ENCODE measurements around the gene RAB11FIP3. TPM values are rescaled to one million over a fixed set of nuclear protein-coding genes. Genes with fewer than 3 reads are reported as not detected.
A peak's percentile ranks its signal among the peaks of the same experiment; 100 is the strongest.
"Not testable (repeated sequence)": the region's sequence is repeated elsewhere in the genome, so short reads cannot be mapped to it uniquely, and the experiment has no call there.

The RAB11FIP3 gene
- total RNA-seq, 2 experiments from 2014 or later, result 16.9 to 17.4 TPM

GRCh38 chr16:386641-387156, 38.8 kb upstream of the RAB11FIP3 start:
- Mint-ChIP-seq H3K9me3 (peaks cover under 1% of the 10 kb centered on the region), H3K27ac (no peak overlapping the region), H3K4me1 (peaks cover 15% of the 10 kb centered on the region), H3K27me3 (no peaks in the 10 kb centered on the region), H3K4me3 (no peak overlapping the region), H3K36me3 (no peaks in the 10 kb centered on the region)
- no peak for DNase-seq

- H3K27me3 Mint-ChIP-seq, DNase-seq, H3K9me3 Mint-ChIP-seq, H3K36me3 Mint-ChIP-seq, H3K27ac Mint-ChIP-seq, H3K4me3 Mint-ChIP-seq: not testable (repeated sequence)
- peaks cover 19% of the 10 kb centered on the region for H3K4me1 Mint-ChIP-seq
These were observed 37.4 kb upstream of the RAB11FIP3 start for GRCh38 chr16:387761-388666.

GRCh38 chr16:389352-389751, 36.1 kb upstream of the RAB11FIP3 start:
- Mint-ChIP-seq H3K36me3 (peaks cover 3% of the 10 kb centered on the region), H3K4me3 (no peak overlapping the region), H3K4me1 (peaks cover 12% of the 10 kb centered on the region), H3K9me3 (peaks cover 8% of the 10 kb centered on the region), H3K27me3 (no peaks in the 10 kb centered on the region), H3K27ac (no peak overlapping the region)
- DNase-seq, result no peak

- Mint-ChIP-seq H3K27me3 (peaks cover 8% of the 10 kb centered on the region), H3K9me3 (peaks cover 8% of the 10 kb centered on the region), H3K4me1 (peaks cover 13% of the 10 kb centered on the region), H3K27ac (peak overlapping the region; percentile 76), H3K36me3 (peaks cover 3% of the 10 kb centered on the region), H3K4me3 (peak overlapping the region; percentile 54)
- DNase-seq, result peak; percentile 89
These were observed 33.5 kb upstream of the RAB11FIP3 start for GRCh38 chr16:391885-392335.

GRCh38 chr16:392450-393030, 32.9 kb upstream of the RAB11FIP3 start:
- DNase-seq, result no peak
- peaks cover 8% of the 10 kb centered on the region for H3K9me3 Mint-ChIP-seq
- peaks cover 8% of the 10 kb centered on the region for H3K27me3 Mint-ChIP-seq
- H3K27ac Mint-ChIP-seq, result peak overlapping the region; percentile 76
- peak overlapping the region; percentile 54 for H3K4me3 Mint-ChIP-seq
- peaks cover 13% of the 10 kb centered on the region for H3K4me1 Mint-ChIP-seq
- H3K36me3 Mint-ChIP-seq, result peaks cover 3% of the 10 kb centered on the region

- Mint-ChIP-seq H3K9me3 (peaks cover 8% of the 10 kb centered on the region), H3K4me3 (no peak overlapping the region), H3K27ac (no peak overlapping the region), H3K4me1 (peaks cover 20% of the 10 kb centered on the region), H3K36me3 (peaks cover 3% of the 10 kb centered on the region), H3K27me3 (peaks cover 8% of the 10 kb centered on the region)
- DNase-seq, result no peak
These were observed 29.2 kb upstream of the RAB11FIP3 start for GRCh38 chr16:396199-396598.

- Mint-ChIP-seq H3K4me3 (peak overlapping the region; percentile 81), H3K36me3 (peaks cover 3% of the 10 kb centered on the region), H3K27ac (no peak overlapping the region), H3K4me1 (peaks cover 19% of the 10 kb centered on the region), H3K27me3 (peaks cover 8% of the 10 kb centered on the region), H3K9me3 (peaks cover 8% of the 10 kb centered on the region)
- DNase-seq, result no peak
These were observed 28.8 kb upstream of the RAB11FIP3 start for GRCh38 chr16:396605-397004.

GRCh38 chr16:397135-397661, 28.3 kb upstream of the RAB11FIP3 start, which contains the start of gene NME4:
NME4 (plus strand) TSS chr16:397199; CDS start chr16:397223, 24 bp downstream.
- peak; percentile 49 for DNase-seq
- Mint-ChIP-seq H3K4me1 (peaks cover 14% of the 10 kb centered on the region), H3K9me3 (peaks cover 2% of the 10 kb centered on the region), H3K4me3 (peak within 1 kb of the TSS; percentile 81), H3K27me3 (peaks cover 8% of the 10 kb centered on the region), H3K27ac (no peak within 1 kb of the TSS), H3K36me3 (peaks cover under 1% of the 10 kb centered on the region)

- peaks cover 9% of the 10 kb centered on the region for H3K4me1 Mint-ChIP-seq
- H3K36me3 Mint-ChIP-seq, result no peaks in the 10 kb centered on the region
- H3K27me3 Mint-ChIP-seq, result peaks cover 8% of the 10 kb centered on the region
- H3K27ac Mint-ChIP-seq, result no peak overlapping the region
- DNase-seq, result peak; percentile 35
- no peaks in the 10 kb centered on the region for H3K9me3 Mint-ChIP-seq
- H3K4me3 Mint-ChIP-seq, result peak overlapping the region; percentile 59
These were observed 27.6 kb upstream of the RAB11FIP3 start for GRCh38 chr16:397736-398332.

GRCh38 chr16:398561-399339, 26.7 kb upstream of the RAB11FIP3 start:
- Mint-ChIP-seq H3K4me3 (peak overlapping the region; percentile 59), H3K4me1 (peaks cover 9% of the 10 kb centered on the region), H3K27ac (no peak overlapping the region), H3K36me3 (no peaks in the 10 kb centered on the region), H3K27me3 (peaks cover 8% of the 10 kb centered on the region), H3K9me3 (no peaks in the 10 kb centered on the region)
- no peak for DNase-seq

GRCh38 chr16:399340-400019, 26.0 kb upstream of the RAB11FIP3 start:
- no peak overlapping the region for H3K27ac Mint-ChIP-seq
- no peak overlapping the region for H3K4me3 Mint-ChIP-seq

GRCh38 chr16:400061-400591, 25.3 kb upstream of the RAB11FIP3 start:
- Mint-ChIP-seq H3K4me3 (peak overlapping the region; percentile 87), H3K4me1 (peaks cover 9% of the 10 kb centered on the region), H3K9me3 (no peaks in the 10 kb centered on the region), H3K27ac (peak overlapping the region; percentile 74), H3K36me3 (no peaks in the 10 kb centered on the region), H3K27me3 (peaks cover 8% of the 10 kb centered on the region)
- no peak for DNase-seq

More at GRCh38 chr16:399340-400019, 26.0 kb upstream of the RAB11FIP3 start:
- H3K36me3 Mint-ChIP-seq, result no peaks in the 10 kb centered on the region
- no peaks in the 10 kb centered on the region for H3K9me3 Mint-ChIP-seq
- H3K27me3 Mint-ChIP-seq, result peaks cover 8% of the 10 kb centered on the region
- H3K4me1 Mint-ChIP-seq, result peaks cover 9% of the 10 kb centered on the region
- DNase-seq, result no peak

- Mint-ChIP-seq H3K4me1 (peaks cover 7% of the 10 kb centered on the region), H3K27ac (peak within 1 kb of the TSS; percentile 84), H3K4me3 (peak within 1 kb of the TSS; percentile 87), H3K27me3 (peaks cover under 1% of the 10 kb centered on the region), H3K36me3 (no peaks in the 10 kb centered on the region), H3K9me3 (no peaks in the 10 kb centered on the region)
- DNase-seq, result peak; percentile 96
These were observed 23.7 kb upstream of the RAB11FIP3 start, which contains the start of gene DECR2 for GRCh38 chr16:401468-402348. DECR2 (plus strand) TSS chr16:401885; CDS start chr16:401964, 79 bp downstream.
